ENCODE measurements around the gene BACH2.

BACH2 gene

DNA sequence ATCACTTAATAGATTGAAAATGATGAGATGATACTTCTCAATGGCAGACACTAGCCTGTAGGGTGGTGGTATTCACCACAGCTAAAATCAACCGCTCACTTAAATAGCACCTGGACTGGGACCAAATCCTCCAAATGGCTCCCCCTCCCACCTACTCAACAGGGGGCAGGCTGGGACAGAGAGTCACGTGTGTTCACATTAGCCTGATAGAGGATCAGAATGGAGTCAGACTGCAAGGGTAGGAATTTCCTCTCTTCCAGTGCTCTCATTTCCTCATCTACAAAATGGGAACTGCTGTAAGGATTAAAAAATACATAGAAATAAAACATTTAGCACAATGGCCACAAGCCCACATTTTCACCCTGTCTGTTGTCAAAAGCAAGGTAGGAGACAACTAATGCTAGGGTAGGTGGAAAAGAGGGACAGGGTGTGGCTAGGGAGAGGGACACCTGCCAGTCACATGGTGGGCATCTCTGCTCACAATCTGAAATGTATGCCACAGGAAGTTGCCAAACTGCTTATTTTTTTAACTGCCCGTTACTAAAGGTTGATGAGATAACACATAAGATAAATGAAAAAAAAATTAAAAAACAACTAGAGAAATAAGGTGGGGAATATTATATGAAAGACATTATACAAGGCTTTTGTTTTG lies 55.3 kb downstream of the BACH2 start:
- no peak for DNase-seq (ENCODE audit: extremely low read depth in 1 of 2, low read depth in 1 of 2)

DNA sequence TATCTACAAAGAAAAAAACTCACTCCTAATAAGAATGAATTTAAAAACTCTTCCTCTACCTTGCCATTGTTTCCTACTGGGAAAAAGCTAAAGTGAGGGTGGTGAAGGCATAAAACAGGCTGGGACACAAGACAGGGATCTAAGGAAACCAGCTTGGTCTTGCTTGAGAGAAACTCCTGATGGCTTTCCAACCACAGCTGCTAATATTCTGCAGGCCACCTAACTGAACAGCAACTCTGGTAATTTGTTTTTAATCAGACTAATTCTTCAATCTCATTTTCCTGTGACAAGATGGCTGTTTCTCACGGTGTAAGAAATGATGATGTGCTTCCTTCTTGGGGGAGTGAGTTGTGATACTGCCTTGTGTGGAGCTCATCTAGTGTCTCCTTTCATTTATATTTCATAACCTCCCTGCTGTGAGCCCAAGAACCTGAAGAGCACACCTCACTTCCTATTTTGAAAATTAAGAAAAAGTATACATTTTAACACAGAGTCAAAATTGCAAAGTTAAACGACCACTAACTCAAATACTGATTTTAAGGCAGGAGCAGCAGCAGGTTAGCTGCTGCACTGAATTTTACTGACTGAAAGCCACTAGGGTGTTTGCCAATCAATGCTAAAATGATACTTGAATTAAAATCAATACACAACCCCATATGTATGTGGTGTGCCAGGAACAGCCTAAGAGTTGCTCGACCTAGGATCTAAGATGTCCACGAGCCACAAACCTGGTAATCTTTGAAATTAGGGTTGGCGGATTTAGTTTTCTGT lies 58.0 kb downstream of the BACH2 start:
- DNase-seq (ENCODE audit: extremely low read depth in 1 of 2, low read depth in 1 of 2) = no peak

DNA sequence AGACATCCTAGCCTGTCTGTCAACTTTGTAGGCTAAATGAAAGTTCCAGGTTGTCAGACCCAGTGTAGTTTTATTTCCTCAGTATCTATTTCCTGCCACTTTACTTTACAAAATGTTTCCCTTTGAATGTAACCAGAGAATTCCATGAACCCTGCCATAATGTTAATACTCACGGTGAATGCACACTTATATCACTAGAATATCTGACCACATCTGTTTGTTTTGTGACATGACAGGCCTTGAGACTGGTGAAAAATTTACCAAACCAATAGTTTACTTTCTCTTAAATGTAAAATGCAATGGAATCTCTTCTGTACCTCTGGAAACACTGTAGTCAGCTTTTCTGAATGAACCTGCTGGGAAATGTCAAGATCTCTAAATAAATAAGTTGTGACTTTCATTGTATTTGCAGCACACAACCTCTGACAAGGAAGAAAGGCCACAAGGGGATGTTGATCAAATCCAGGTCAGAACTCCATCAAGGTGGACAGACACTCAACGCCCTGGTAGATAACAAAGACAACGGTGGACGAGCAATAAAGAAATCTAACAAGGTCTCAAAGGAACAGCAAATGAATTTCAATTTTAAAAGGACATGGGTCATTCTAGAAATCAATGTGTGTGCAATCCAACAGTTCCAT lies 59.2 kb downstream of the BACH2 start:
- no peak for DNase-seq (ENCODE audit: extremely low read depth in 1 of 2, low read depth in 1 of 2)

DNA sequence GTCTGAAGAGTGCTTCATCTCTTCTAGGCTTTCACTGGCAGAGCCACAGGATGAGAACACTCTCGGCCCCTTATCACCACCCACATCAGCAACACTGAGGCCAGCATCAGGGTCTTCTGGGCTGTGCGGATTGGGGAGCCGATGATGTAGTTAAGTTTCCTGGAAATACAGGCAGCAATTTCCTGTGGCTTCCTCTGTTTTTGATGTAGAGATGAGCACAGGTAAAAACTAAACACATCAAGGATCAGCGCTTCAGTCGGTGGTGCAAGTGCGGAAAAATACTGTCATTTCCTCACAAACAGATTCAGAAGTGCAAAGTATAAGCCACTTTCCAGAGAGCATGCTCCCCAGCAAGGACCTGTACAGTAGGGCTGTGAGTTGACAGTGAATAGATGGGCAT lies 62.6 kb downstream of the BACH2 start:
- DNase-seq (ENCODE audit: extremely low read depth in 1 of 2, low read depth in 1 of 2) = peak; percentile 52 to 70

DNA sequence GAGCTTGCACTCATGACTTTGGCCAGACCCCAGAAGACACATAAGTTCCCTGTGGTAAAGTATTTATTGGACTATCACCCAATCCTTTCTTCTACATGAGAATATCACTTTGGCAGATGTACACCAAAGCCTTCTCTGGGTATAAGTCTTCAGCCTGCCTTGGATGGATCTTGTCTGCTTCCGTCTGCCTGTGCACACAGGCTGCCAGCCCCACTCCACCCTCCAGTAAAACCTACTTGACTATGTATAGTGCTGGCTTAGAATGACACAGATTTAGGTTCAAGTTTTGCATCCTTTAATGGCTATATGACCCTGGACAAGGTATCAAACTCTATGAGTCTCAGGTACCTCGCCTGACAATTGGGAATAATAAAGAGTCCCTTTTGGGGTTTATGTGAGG lies 63.4 kb downstream of the BACH2 start:
- no peak for DNase-seq (ENCODE audit: extremely low read depth in 1 of 2, low read depth in 1 of 2)

DNA sequence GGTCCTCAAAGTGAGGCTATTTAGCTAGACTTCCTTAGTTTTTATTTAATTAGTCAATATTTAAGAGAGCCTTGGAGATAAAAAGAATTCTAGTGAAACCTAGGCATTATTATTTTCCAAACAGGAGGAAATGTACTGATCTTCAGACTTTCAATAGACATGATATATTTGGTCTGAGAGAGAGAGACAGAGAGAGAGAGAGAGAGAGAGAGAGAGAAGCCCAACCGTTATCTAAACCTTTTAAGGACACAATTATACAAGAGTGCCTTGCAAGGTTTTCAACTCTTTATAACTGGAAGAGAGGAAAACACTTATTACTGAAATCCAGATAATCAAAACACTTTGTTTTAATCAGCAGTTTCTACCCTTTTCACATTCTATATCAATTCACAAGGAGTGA lies 64.8 kb downstream of the BACH2 start:
- DNase-seq (ENCODE audit: extremely low read depth in 1 of 2, low read depth in 1 of 2) = no peak

DNA sequence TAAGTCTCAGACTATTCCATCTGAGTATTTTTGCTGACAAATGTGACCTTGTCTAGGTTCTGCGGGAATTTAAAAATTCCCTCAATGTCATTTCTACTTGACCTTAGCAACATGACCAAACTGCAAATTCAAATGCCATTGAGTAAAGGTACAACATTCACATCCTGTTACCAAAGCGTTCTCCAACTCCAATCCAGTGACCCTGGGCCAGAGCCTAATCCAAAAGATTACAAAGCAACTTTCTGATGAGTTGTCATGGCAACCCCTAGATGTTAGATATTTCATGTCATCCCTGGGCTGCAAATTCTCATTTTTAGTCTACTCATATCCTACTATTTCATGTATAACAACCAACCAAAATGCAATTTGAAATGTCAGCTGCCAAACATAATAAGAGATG lies 65.3 kb downstream of the BACH2 start:
- DNase-seq (ENCODE audit: extremely low read depth in 1 of 2, low read depth in 1 of 2) = no peak

DNA sequence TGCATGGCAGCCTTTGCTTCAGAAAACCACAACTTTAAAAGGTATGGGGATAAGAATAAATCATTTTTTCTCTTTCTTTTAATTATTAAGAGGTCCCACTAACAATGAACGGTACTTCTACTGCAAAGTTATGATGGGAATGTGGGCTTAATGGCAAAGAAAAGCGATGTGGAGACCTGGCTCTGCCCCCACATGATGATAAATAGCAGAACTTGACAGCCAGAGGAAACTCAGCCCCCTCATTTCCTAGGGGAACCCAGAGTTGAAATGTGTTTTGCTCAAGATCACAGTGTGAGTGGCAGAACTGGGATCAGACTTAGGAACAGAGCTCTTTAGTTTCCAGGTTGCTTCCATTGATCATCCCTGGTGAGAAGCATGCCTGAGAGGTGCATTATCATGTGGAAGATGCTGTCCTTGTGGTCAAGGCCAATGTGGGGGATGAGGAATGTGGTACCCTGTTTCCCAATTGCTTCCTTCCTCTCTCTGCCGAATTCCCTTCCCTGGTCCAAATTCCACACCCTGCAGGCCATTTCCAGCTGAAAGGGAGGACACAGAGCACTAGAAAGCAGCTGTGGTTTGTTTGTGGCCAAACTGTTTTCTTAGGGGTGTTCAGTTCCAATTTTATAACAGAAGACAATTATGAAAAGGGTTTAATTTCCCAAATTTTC lies 66.0 kb downstream of the BACH2 start:
- DNase-seq (ENCODE audit: extremely low read depth in 1 of 2, low read depth in 1 of 2) = no peak

DNA sequence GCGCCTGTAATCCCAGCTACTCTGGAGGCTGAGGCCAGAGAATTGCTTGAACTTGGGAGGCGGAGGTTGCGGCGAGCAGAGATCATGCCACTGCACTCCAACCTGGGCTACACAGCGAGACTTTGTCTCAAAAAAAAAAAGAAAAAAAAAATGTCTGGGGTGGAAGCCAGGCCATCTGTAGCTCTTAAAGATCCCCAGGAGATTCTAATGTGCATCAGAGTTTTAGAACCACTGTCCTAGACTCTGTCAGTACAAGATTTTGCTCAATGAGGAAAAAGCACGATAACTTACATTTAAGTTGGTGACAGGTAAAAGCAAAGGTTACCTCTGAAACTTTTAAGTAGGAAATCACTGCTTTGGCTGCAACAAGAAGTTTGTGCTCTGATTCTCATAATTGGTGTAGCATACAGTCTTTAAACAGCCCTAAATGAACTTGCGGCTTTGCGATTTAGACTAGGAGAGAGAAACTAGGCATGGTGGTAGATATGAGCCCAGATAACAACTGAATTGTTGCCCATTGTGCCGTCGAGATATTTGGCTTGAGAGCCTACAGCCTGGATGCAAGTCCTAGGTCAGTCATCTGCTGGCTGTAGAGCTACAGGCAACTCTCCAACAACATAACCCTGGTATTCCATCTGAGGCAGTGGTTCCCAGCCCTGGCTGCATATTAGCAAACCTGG lies 67.2 kb downstream of the BACH2 start:
- no peak for DNase-seq (ENCODE audit: extremely low read depth in 1 of 2, low read depth in 1 of 2)

DNA sequence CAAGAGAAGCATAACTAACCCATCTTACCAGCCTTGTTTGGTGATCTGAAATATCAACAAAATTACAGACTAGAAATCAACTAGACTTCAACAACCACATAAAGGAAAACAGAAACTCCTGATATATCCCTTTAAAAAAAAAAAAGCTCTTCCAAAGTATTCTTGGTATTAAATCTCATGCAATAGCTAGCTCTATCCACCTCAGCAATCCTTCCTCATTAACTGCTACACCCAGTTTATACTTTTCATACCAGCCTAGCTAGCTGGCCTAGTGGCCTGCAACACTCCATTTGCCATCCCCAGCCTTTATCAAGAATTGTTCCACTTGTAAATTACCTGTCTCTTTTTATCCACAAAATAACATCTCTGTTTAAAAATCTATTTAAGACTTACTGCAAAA lies 69.0 kb downstream of the BACH2 start:
- no peak for DNase-seq (ENCODE audit: extremely low read depth in 1 of 2, low read depth in 1 of 2)

DNA sequence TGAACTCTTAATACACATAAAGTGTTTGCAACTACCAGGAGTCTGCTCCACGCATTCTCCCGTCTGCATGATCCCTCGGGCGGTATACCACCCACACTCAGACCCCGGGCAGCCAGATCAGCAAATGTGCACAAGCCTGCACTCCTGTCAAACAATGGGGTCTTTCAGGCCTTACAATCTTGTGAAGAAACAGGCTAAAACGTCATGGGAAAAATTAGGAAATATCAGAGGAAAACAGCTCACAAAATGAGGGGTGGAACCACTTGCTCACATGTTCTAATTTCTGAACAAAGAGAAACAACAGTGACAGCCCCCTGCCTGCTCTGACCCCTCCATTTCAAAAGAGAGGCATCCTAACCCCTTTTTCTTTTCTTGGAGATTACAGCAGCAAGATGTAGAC lies 69.4 kb downstream of the BACH2 start:
- no peak for DNase-seq (ENCODE audit: extremely low read depth in 1 of 2, low read depth in 1 of 2)

DNA sequence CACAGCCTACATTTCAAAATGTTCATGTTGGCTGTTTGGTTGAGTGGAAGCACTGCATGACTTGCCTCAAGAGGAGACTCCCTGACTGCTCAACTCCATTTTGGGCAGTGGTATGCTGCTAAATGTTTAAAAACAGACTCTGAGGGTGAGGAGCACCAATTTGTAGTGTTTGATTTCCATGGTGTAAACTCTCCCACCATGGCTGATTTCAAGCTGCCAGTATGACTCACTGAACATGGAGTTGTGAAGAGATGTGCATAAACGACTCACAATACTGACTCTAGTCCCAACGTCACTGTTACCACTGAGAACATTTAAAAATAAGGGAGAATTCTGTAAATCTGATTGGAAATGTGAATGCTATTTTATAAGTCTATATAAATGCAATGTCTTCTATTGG lies 70.4 kb downstream of the BACH2 start:
- DNase-seq (ENCODE audit: extremely low read depth in 1 of 2, low read depth in 1 of 2) = no peak

DNA sequence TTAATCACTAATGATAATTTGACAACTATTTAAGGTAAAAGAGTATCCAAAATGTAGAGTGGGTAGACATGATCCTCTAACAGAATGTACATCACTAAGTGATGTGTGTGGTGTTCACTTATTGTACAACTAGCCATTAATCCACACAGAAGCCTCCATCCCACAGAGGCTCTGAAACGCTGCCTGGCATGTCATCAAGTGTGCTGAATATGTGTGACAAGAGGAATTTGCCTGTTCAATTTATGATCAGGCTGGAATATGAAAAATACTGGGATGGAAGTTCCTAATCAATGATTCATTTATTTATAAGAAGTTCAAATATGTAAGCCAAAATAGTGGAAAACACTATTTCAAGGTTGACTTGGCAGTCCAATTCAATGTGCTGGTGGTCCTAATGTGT lies 72.4 kb downstream of the BACH2 start:
- DNase-seq (ENCODE audit: extremely low read depth in 1 of 2, low read depth in 1 of 2) = no peak

DNA sequence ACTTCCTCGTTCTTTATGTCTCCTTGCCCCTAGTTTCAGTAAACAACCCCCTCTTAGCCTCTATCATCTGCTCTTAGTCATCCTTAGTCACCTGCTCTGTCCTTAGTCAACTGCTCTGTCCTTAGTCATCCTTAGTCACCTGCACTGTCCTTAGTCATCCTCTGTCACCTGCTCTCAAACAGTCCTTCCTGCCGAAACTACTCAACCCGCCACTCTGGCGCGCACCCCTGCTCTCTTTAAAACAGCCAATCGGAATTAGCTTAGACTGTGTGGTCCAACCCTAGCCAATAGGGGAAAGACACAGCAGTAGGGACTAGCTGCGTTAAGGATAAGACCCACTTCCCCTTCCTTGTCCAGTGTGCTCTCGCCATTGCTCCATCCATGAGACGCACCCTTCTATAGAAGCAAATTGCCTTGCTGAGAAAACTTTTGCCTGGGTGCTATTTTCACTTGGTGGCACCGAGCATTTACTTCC lies 73.9 kb downstream of the BACH2 start:
- no peak for DNase-seq (ENCODE audit: extremely low read depth in 1 of 2, low read depth in 1 of 2)

DNA sequence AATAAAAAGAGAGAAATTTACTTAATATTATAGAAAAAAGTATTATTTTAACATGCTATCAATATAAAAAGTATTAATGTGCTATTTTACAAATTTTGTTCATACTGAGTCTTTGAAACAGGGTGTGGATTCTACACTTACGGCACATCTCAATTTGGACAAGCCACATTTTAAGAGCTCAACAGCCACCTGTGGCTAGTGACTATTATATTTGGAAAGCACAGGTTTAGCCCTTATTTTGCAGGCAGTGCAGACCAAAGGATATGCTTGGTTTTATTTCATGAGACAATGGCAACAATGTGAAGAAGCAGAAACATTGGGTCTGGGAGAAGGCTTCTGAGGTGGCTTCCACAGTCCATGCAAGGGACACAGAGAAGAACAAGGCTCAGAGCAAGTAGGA lies 74.6 kb downstream of the BACH2 start:
- DNase-seq (ENCODE audit: extremely low read depth in 1 of 2, low read depth in 1 of 2) = no peak

DNA sequence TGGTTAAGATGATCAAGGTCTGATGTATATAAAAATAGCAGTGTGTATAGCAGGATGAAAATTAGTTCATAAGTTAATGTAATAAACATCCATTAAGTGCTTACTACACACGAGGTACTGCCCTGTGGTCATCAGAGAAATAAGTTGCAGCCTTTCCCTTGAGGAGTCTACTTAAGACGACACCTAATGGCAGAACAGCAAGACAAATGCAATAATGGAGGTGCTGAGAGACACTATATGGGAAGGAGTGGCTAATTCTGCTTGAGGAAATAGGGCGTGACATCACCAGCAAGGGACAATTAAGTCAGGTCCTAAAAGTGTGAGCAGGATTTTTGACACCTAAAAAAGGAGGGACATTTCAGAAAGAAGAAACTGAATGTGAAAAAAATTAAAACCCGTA lies 75.2 kb downstream of the BACH2 start:
- DNase-seq (ENCODE audit: extremely low read depth in 1 of 2, low read depth in 1 of 2) = no peak

DNA sequence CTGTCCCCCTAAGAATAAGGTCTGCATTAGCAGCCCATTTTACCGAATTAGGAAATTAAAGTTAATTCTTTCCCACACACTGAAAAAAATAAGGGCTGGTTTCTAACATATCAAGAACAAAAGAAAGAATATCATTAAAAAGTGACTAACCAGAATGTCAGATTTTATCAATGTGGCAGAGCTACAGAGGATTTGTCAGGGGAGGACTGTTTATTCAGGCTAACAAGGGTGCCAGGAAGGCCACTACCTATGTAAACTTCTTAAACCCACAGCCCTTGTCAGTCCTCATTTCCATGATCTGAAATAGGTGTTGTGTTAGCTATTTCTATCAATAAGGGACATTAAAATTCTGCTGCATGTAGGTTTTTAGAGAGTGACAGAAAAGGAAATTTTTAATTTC lies 76.4 kb downstream of the BACH2 start:
- DNase-seq (ENCODE audit: extremely low read depth in 1 of 2, low read depth in 1 of 2) = no peak

DNA sequence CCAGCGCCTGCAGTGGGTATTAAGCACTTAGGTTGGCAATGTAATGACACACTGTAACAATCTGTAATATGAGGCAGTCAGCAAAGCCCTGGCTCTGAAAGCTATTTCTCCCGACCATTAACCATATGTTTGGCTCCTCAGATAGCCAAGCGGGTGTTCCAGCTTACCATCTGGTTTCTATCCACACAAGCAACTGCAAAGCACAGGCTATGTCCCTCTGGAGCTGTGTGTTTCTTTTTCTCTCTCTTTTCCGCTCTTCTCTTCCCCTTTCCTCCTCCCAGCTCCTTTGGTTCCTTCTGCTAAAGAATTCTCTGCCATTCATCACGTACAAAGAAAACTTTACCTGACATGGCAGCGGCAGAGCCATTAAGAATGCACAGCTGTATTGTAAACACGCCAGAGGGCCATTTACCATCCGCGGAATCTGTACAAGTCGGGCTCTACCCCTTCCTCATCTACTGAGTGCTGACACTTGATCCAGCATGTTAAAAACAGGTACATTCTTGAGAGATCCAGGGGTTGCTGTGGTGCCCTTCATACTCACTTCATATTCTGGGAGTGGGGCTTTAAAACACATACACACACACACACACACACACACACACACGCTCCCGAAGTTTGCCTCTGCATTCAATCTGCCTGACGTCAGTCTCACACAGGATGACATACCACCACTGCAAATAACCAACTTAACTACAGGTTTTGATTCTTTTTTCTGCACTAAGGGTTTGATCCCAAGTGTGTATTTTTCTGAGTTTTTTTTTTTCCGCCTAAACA lies 77.2 kb downstream of the BACH2 start:
- no peak for DNase-seq (ENCODE audit: extremely low read depth in 1 of 2, low read depth in 1 of 2)

DNA sequence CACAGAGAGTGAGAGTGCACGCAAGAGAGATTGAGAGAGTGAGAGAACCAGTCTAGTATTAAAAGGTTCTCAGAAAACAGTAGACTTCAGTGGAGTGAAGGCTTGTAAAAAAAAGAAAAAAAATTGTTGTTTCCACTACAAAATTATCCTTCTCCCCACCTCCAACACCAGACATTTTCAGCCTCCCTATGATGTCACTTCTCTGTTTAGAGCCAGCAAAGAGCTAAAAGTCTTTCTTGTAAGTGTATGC lies 77.8 kb downstream of the BACH2 start:
- no peak for DNase-seq (ENCODE audit: extremely low read depth in 1 of 2, low read depth in 1 of 2)

DNA sequence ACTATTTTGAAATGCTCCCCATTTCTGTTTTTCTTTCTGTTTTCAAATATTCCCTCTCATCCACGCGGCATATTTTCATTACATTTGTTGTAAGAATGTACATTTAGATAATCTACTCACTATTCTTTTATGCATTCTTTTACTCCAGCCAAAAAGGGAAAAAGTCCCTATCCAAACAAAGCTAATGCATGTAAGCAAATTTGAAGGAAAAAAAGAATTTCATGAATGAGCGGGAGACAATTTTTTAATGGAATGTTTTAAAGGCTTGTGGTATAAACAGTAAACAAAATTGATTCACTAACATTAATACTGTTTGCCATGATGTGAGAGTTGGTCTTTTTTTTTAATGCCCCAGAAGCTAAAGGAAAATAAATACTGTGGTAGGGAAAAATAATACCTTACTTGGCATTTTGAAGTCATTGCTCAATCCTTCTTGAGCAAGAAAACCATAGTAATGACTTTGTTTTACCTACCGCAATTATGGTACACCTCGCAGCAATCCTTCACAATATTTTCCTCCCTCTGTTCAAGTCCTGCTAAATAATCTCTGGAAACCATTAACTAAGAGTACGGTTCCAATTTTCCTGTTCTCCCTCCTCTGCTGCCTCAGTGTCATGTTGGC lies 79.0 kb downstream of the BACH2 start:
- no peak for DNase-seq (ENCODE audit: extremely low read depth in 1 of 2, low read depth in 1 of 2)
